NB4 (cell line): ENCODE data around the gene TMC8.

Experiments used
- CTCF ChIP-seq: IDR thresholded peaks from one replicate; pipeline ENCODE4 v1.5.1; 2012; ENCODE audit warnings: low read depth, low read length
- MAX ChIP-seq: IDR thresholded peaks from 2 replicates; pipeline ENCODE4 v1.6.1; 2011; ENCODE audit warnings: low read depth, low read length

DNA sequence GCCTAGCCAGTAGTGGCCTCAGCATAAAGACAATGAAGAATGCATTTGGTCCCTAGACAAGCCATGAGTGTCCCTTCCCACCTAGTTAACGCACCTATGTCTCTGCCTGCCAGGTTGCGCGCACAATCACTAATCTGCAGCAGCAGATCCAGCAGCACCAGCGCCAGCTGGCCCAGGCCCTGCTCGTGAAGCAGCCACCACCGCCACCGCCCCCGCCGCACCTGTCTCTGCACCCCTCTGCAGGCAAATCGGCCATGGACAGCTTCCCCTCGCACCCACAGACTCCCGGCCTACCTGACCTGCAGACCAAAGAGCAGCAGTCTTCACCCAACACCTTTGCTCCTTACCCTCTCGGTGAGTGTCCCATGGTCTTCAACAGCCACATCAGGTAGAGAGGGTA, 43.8 kb upstream of the TMC8 start:
- TF ChIP-seq CTCF = no peak
- no peak for TF ChIP-seq MAX
